Stimulated activated CD4-positive, alpha-beta T cell treated with anti-CD3 and anti-CD28 coated beads, Interleukin-15, amount 100 ng/mL, for 1 hour (primary cell): ENCODE measurements around the gene ANKRD63.

Source experiments
- DNase-seq, 2 donors: peaks; one replicate each; pipeline ENCODE4 v3.0.0-alpha.2; 2020; ENCODE audit warnings: low read depth in 1 of 2, low spot score in 1 of 2

The ANKRD63 gene

DNA sequence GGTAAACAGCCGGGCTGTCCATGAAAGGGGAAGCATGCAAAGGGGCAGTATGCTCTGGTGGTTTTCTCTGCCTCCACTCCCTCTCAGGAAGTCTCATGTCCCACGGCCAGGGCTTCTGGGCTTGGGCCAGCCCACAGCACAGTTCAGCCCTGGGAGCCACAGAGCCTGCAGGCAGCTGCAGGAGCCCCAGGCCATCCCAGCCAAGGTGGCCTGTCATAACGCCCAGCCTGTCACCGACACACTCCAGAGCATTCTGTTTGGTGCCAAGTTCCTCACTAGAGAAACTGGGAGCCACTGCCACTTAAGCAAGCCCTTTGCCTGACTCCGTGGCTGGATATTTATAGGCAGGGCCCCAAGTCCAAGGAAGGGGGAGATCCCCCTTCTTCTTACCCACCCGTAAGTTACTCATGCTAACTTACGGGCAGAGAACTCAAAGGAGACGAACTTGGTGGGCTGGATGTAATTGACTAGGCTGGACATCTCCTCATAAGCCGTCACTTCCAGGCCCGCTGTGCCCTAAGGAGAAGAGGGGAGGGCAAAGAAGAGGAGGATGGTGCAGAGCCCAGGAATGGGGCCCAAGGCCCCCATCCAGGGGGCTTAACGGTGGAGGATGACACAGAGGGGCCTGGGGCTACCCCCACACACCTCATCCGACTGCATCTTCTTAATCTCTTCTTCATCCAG lies 13.2 kb upstream of the ANKRD63 start:
- no peak for DNase-seq

DNA sequence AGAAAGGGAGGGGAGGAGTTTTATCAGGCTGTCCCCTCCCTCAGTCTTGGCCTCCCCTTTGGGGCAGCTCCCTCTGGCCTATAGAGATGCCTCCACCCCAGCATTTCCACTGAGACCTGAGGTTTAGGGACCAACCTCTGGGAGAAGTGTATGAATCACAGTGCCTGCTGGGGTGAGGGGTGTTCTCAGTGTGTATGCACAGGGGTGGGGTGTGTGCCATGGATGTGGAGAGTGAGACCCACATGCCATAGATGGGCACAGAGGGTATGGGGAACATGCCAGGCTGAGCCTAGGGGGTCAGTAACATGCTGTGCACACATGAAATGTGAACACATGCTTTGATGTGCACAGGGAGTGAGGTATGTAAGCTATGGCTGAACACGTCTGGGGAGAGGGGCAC lies 12.4 kb upstream of the ANKRD63 start:
- no peak for DNase-seq

DNA sequence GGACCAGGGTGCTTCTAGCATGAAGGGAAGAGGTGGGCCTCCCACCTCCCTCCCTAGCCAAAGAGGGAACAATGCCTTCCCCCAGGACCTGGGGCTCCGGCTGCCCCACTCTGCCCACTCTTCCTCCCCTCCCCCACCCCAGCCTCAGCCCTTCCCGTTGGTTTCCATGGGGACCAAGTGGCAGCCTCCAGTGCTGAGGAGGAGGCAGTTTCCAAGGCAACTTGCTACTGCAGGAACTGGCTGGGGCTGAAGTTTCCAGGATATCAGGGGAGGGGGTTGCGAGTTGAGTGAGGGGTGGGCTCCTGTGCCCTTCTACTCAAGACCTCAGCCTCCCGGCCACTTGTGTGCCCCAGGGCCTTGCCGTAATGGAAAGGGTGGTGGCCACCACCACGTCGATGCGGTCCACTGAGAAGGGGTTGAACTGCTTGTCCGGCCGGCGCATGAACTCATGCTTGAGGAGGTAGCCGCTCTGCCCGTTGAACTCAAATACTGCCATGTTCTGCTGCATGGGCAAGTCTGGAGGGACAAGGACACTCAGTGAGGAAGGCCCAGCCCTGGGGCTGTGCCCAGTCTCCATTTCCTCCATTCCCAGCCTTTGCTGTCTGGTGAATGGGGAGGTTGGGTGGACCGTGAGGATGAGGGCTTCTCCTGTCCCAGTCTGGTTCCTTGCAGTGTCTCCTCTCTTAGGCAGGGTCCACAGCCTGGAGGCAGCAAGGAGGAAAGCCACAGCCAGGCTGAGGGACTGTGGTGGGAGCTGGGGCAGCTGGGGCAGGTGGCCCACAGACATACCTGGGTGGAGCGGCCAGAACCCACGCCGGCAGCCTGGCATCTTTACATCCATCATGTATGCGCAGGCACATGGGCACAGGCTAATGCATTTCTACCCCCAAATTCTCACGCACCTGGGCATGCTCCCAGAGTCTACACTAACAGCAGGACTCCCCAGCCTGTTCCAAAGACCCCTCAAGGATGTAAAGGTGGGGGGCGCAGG lies 11.3 kb upstream of the ANKRD63 start:
- no peak for DNase-seq

DNA sequence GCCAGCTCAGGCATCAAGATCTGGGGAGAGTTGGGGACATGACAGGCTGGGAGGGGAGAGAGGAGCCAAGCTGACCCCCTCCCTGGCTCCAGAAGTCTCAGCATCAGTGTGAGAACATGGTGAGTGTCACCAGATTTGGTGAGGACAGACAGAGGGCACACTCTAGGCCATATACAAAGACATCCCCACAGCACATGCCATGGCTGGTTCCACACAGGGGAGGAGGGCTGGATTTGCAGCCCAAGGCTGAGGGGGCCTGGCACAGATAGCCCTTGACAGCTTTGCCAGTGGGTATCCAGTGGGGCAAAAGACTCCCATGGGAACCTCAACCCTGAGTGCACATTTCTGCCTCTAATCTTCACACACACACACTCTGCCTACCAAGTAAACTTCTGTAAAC lies 10.1 kb upstream of the ANKRD63 start:
- DNase-seq, result no peak

DNA sequence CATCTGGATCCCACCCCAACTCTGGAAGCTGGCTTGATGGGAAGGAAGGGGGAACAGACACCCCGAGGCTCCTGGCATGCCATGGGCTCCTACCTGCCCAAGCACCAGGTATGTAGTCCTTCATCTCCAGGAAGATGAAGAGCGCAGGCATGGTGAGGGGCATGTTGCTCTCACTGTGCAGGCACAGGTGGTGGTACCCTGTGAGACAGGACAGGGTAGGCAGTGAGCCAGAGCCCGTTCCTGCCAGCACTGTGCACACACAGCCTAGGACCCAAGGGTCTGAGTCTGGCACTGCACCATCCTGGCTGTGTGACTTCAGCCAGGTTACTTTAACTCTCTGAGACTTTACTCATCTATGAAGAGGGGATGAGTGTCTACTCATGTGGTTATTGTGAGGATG lies 9.4 kb upstream of the ANKRD63 start:
- no peak for DNase-seq

DNA sequence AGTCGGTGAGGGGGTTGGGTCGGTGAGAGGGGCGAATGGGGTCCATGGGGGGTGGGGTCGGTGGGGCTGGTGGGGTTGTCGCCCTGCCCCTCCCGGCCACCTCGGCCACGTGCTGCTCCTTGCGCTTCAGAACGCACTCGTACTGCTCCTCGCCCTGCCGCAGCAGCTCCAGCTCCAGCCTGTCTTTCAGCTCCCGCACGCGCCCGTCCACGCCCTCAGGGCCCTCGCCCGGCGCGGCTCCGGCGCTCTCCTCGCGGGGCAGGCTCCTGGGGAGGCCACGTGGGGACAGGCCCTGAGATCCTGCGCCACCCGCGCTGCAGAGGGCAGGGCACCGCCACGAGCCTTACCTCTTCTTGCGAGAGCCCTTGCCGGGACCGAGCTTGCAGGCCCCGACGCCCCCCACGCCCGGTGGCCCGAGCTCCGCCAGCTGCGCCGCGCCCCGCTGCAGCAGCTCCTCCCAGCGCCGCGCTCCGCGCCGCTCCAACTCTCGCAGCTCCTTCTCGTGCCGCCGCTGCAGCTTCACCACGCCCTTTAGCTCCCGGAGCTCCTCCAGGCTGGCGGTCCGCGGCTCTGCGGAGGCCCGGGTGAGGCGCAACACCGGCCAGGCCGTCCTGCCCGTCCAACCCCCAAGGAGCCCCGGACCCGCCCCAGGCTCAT lies 8.2 kb upstream of the ANKRD63 start:
- DNase-seq, result no peak

DNA sequence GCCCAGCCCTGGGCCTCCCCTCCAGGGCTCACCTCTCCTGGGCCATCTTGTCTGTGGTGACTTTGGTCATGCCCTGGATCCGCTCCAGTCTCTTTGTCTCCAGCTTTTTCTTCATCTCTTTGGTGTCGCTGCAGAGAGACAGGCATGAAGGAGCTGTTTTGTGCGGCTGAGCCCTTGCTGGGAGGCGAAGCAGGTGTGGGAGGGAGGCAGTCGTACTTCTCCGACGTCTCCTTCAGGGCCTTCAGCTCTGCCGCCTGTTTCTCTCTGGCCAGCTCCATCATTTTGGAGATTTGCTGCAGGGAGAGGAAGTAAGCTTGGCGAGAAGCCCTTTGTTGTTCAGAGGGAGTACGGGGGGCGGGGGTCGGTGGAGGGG lies 7.7 kb upstream of the ANKRD63 start:
- DNase-seq, result no peak

DNA sequence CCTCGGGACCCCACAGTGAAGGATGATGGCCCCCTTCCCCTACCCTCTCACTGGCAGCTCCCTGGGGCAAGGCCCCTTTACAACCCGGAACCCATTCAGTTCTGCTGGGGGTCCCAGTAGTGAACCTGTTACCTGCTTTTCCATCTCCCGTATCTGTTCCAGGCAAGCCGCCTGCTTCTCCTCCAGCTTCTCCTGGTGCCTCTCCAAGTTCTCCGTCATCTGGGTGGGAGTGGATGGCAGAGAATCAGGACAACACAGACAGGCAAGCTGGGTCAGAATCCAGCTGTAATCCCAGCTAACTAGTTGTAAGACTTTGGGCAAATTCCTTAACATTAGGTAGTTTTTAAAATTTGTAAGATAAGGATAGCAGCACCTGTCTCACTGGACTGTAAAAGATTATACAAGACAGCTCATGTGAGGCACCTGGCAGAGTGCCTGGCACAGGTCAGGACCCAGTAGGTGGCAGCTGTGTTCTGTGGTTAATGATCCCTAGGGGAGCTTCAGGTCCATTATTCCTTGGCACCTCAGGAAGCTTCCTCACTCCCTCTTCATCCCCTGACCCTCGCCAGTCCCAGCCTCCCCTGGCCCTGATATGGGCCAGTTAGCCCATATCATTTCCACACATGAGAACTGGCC lies 6.4 kb upstream of the ANKRD63 start:
- DNase-seq, result no peak

DNA sequence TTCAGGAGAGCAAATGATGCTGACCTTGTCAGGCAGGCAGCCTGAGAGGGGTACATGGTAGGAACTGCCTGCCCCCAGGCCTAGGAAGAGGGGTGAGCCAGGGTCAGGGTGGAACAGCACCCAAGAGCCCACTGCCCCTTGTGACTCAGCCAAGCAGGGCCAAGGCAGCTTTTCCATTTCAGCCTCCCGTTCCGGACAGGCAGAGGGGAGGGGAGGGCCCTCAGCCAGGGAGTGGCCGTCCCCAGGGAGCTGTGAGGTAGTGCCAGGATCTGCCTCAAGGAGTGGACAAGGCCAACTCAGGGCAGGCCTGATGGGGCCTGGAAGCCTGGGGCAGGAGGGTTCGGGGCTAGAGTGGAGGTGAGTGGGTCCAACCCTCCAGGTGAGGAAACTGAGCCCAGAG lies 5.1 kb upstream of the ANKRD63 start:
- no peak for DNase-seq

DNA sequence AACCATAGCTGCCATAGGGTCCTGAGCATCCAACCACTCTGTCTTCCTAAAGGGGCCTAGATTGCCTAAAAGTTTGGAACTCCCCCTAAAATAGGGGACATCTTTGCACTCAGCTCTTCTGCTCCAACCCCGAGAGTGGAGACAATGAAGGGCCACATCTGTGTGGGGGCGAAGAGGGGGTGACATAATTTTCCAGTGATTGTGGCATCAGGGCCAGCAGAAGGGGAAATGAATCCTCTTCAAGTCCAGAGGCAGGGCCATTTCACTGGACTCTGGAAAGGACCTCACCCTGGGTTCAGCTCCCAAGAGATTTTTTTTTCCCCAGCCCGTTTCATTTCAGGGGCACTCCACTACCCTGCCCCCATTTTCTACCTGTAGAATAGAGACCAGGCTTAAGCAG lies 4.6 kb upstream of the ANKRD63 start:
- no peak for DNase-seq

DNA sequence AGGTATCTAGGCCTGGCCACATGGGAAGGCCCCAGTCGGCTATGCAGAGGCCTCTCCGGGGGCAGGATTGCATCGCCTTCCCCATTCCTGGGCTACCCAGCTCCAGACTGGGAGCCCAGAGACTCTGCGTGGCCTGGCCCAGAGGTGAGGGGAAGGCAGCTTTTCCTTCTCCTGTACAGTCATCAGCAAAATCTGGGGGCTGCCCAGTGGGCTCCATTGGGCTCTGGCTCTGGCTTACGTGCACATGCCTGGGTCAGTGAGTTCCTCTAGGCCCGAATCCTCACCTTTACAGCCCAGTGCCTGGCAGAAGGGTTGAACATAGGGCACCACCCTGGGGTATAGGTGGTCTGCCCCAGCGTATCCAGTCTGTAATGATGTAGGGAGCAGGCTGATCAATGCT lies 3.9 kb upstream of the ANKRD63 start:
- no peak for DNase-seq

DNA sequence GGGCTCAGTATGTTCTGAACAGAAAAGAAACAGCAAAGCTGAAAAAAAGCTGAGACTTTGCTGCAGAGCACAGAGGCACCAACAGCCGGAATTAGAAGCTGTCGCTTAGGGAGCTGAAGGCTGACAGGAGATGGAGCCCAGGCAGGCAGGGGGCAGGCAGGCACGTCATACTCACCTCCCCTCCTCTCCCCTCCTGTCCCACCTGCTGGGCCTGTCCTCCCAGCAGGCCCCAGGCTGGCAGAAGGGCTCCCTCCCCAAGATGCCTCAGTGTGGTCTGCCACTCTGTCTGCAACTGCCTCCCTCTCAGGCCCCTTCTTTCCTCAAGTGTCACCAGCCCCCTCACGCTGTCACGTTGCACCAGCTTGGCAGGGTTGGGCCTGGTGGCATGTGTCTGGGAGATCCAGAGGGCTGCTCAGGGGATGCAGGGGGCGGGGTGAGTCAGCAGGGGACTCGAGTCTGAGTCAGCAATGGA lies 3.2 kb upstream of the ANKRD63 start:
- DNase-seq, result no peak

DNA sequence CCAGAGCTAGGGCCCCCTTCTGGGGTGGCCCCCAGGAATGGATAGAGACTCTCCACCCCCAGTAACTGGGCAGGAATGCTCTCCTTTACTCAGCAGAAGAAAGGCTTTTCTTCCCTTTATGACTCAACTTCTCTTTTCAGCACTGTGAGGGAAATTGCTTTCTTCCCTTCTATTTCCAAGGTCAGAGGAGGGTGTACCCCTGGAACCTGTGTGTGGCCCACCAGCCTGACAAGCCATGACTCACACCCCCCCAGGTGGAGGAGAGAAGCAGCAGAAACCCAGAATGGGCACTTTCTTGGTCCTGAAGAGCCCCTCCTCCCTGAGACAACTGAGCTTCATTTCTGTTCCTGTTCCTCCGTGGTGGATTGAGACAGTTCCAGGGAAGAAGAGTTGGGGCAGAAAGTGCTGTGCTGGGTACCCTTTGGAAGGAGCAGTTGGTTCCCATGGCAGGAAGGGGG lies 2.7 kb upstream of the ANKRD63 start:
- no peak for DNase-seq

DNA sequence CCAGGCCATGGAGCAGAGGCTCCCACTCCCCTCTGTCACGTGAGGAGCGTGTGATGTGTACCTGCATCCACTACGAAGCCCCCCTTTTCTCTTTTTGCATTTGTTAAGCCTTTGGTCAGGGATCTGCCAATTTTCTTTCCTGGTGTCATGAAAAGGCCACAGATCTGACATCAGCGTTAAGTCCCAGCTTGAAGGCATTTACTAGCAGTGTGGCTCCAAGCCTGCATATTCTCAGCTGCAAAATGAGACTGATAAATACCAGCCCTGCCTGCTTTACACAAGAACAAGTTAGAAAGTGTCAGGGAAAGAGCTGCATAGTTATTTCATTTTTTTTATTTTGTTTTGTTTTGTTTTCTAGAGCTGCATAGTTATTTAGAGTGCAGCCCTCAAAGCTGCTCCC lies 2.3 kb upstream of the ANKRD63 start:
- no peak for DNase-seq

DNA sequence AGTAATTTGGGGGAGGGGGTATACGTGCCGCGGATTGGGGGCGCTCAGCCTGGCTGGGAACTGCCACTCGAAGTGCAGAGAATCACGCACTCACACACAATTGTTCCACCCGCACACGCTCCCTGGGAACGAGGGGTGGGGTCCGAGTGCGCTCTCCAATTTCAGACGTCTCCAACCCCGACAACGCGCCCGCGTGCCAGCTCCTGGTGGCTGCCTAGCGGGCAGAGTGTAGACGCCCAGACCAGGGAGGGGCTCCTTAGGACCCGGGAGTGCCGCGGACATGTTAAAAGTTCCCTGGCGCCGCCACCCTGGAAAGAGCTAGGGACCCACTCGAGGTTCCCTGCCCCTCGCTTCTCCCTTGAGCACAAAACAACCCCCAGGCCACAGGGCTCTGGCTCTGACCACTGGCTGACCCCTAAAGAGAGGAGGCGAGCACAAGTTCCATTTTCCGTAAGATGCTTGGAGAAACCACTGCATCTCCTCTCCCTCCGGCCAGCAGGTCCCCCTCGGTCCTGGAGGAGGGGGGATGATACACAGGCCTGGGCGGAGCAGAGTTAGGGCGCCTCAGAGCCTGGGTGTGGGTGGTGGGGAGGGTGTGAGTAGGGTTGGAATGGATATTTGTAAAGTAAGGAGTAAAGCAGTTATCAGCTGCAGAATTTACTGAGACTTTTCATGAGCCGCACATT lies 894 bp upstream of the ANKRD63 start:
- no peak for DNase-seq

DNA sequence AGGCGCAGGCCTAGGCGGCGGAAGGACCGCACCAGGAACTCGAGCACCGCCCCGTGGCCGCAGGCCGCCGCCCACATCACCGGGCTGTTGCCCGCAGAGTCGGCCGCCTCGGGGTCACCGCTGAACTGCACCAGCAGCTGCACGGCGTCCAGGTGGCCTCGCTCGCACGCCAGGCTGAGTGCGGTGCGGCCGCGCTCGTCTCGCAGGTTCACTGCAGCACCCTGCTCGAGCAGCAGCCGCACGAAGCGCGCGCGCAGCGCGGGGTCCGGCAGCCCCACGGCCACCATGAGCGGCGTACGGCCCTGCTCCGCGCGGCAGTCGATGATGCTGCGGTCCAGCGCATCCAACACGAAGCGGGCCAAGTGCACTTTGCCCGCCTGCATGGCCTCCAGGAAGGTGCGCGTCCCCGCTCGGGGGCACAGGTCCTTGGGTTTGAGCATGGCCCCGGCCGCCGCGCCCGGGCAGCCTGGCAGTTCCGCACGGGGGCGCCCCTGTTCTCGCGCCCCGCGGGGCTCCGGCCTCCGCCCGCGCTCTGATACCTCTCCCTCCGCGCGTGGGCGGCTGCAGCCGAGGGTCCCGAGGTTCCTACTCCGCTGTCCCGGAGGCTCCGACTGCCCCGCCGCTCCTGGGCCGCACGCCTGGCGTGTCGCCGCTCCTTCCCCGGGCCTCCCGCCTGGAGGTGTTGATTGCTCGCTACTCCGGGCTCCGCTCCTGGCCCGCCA lies 556 bp downstream of the ANKRD63 start:
- peak; percentile 28 to 37 for DNase-seq

DNA sequence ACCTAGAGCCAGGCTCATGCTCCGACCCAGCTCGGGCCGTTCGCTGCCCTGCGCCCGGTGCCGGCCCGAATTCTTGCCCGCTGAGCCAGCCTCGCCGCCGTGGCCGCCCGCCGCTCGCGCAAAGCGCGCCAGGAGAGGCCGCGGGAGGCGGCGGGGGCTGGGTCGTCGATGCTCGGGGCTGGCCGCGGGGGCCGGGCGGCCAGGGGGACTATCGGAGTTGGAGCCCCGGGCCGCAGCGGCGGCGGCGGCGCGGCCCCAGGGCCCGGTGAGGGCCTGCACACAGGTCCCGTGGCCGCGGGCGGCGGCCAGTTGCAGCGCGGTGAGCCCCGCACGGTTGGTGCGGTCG lies 1.1 kb downstream of the ANKRD63 start:
- DNase-seq, result no peak

DNA sequence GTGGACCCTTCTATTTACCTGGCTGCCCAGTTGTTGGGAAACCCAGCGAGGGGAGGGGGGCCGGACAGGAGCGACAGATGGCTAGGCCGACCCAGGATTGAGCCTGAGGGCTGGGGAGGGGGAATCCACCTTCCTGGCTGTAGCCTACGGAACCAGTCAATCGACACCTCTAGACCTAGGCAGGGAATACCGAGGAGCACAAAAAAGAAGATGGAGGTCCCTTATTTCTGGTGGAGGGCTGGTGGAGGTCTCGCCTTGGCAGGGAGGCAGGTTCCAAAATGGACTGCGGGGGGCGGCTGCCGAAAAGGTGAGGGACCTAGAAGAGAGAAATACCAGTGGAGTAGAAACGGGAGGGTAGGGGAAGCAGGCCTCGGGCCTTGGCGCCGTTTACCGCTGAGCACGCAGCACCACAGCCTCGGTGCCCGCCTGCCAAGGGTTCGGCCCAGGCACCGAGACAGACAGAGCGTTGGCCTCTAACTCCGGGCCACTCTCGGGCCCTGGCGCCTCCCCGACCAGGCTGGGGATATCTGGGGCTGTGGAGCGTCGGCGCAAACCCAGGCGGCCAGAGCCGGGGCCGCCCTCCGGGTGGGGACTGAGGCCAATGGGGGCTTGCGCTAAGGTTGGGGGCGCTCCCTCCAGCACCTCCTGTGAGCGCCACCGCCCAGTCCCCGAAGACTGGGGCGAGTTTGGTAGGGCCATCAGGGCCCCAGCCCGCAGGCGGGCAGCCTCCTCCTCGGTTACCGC lies 1.6 kb downstream of the ANKRD63 start:
- DNase-seq, result no peak

DNA sequence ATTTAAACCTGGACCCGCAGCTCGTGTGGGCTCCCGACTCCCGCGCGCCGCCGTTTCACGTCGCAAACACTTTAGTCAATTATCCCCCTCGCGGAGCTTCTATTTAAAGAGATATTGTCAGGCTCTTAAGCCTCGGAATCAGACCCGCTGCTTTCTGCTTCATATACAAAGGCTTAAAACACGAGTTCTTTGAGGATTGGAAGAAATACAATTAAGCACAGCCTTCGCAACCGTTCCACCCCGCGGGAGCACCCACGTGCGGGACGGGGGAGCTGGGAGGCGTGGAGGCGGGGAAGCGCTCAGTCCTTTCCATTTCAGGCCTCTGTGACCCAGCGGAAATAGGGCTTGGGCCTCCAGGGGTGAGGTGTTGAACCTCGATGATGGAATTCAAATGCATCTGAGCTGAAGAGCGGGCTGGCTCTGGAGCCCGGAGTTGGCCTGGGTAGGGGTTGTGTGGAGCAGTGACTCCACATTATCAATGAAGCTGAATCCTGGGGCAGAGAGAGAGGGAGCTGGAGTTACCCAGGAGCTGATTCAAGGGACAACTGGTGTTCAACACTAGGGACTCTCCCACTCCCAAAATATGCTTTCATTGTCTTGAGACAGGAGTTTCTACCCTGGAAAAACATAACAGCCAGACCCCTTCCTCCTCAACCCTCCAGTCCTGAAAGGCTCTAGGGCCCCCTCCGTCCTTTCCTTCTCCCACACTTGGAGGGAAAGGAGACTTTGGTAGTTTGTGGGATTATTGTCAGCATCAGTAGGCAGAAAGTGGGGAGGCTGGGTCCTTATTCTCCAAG lies 2.4 kb downstream of the ANKRD63 start:
- no peak for DNase-seq
